G401 (cell line): Measurements from ENCODE around the gene CELA2A. TPM values are rescaled to one million over a fixed set of nuclear protein-coding genes. Genes with fewer than 3 reads are reported as not detected.
"Not testable (repeated sequence)": the region's sequence is repeated elsewhere in the genome, so short reads cannot be mapped to it uniquely, and the experiment has no call there.

ENCODE experiments used
- DNase-seq: peaks from one replicate; pipeline ENCODE4 v3.0.0-alpha.2; 2015; ENCODE audit warnings: low spot score
- in situ Hi-C: cut with HindIII; loops from 2 replicates; pipeline ENCODE4 v1.10.0; 2016; ENCODE audit warnings: low sequenced_read_pairs, mixed read lengths
- total RNA-seq: library from RNA; depleted of rRNA; stranded (reverse); fragments of >200 nt; shearing (Covaris generic); gene quantifications from 2 replicates; pipeline ENCODE4 v1.2.3, GENCODE V29; 2014

The CELA2A gene
- total RNA-seq, 1 experiment from 2014 or later = not detected

- in situ Hi-C loops = no loop called here
- DNase-seq = no peak
These were observed 33.0 kb upstream of the CELA2A start for GRCh38 chr1:15423355-15424077.

DNA sequence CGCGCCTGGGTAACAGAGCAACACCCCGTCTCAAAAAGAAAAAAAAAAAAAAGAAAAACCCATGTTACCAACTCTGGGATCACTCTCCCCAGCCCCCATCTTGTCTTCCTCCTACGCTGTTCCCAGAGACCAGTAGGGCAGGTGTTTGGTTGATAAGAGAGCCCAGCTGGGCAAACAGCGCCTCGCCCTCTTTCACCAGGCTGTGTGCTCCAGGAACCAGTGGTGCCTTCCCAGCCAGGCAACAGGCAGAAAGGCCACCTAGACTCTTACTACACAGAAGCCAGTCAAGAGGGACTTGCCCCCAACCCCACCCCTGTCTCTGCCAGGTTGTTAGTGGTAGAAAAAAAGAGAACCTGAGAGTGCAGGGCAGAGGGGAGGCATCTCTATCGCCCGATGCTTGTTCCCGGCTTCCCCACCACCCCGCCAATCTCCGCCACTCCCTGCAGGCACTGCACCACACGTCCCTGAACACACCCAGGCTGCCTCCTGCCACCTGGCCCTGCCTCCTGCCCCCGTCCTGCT is 32.3 kb upstream of the CELA2A start:
- in situ Hi-C loops = no loop called here
- DNase-seq = no peak

GRCh38 chr1:15424981-15425380 is 31.6 kb upstream of the CELA2A start:
- no peak for DNase-seq
- in situ Hi-C loops = no loop called here

GRCh38 chr1:15425521-15425920 is 31.0 kb upstream of the CELA2A start:
- in situ Hi-C loops = no loop called here
- DNase-seq = no peak

DNA sequence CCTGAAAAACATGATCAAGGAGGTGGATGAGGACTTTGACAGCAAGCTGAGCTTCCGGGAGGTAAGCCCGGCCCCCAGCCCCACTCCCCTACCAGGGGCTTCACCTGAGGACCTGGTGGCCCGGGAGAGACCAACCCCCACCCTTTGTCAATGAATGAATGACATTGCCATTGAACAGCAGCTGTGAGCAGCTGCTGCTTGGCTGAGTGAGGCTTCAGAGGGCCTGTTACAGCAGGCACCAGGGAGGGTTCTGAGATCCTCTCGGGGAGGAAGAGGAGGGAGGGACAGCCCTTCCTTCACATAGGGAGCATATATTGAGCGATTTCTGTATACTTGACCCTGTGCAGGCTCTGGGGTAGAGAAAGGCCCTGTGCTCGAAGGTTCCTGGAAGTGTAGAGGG is 30.6 kb upstream of the CELA2A start:
- in situ Hi-C loops = no loop called here
- no peak for DNase-seq

DNA sequence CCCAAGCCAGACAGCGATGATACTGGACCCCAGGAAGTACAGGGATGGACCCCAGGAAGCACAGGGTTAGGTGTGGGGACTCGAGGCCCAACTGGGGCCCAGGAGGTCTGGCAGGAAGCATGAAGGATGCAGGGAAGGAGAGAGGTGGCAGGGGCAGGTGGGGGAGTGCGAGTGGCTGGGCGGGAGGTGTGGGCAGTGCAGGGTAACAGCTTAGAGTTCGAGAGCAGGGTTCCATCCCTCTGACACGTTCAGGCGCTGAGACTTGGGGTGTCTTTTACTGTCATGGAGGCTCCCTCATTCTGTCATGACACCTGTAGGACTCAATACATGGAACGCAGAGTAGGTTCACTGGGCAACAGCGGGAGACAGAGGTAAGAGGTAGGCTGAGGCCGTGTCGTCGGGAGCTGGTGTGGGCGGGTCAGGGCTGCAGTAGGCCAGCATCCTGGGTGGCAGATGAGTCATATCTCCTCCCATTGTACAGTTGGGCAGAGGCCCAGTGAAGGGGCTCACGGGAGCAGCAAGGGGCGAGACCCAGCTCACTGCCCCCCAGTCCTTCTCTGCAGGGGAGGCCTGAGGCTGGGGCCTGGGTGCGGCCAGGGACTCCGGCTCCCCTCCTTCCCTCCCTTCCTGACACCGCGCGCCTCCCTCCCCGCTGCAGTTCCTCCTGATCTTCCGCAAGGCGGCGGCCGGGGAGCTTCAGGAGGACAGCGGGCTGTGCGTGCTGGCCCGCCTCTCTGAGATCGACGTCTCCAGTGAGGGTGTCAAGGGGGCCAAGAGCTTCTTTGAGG is 29.8 kb upstream of the CELA2A start:
- DNase-seq = peak; percentile 38
- in situ Hi-C loops = no loop called here

- no peak for DNase-seq
- in situ Hi-C loops = no loop called here
These were observed 29.3 kb upstream of the CELA2A start for GRCh38 chr1:15427280-15427666.

- in situ Hi-C loops, DNase-seq: not testable (repeated sequence)
These were observed 28.3 kb upstream of the CELA2A start for GRCh38 chr1:15428252-15428651.

GRCh38 chr1:15428815-15429435 is 27.6 kb upstream of the CELA2A start:
- in situ Hi-C loops = no loop called here
- DNase-seq = no peak

DNA sequence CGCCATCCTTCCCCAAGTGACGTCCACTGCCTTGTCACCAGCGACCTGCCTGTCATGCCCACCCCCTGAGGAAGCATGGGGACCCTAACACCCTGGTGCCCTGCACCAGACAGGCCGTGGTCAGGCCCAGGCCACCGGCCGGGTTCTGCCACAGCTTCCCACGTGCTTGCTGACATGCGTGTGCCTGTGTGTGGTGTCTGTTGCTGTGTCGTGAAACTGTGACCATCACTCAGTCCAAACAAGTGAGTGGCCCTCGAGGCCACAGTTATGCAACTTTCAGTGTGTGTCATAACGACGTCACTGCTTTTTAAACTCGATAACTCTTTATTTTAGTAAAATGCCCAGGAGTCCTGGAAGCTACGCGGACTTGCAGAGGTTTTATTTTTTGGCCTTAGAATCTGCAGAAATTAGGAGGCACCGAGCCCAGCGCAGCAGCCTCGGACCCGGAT is 26.8 kb upstream of the CELA2A start:
- in situ Hi-C loops = loop anchor here (10.0 kb wide), 1 partner anchor 65 kb away; no protein-coding TSS in a partner anchor
- no peak for DNase-seq

- in situ Hi-C loops = loop anchor here (10.0 kb wide), 1 partner anchor 64 kb away; no protein-coding TSS in a partner anchor
- peak; percentile 62 for DNase-seq
These were observed 25.6 kb upstream of the CELA2A start for GRCh38 chr1:15430787-15431570.

- no peak for DNase-seq
- in situ Hi-C loops = loop anchor here (10.0 kb wide), 1 partner anchor 63 kb away; no protein-coding TSS in a partner anchor
These were observed 25.0 kb upstream of the CELA2A start for GRCh38 chr1:15431571-15431948.

DNA sequence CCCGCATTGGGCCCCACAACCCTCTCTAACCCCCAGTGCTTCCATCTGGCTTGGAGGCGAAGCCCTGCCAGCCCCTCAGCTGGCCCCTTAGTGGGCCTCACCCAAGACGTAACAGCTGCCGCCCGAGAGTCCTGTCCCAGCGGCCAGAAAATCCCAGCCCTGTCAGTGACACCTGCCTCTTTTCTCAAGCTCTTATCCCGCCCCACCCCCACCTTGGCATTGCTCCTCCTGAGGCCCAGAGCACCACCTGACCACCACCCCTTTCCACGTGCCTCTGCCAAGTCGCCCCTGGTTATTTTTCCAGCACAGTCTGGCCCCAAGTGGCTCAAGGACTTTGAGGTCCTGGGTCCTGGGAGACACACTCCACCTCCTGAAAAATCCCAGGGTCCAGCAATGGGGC is 24.2 kb upstream of the CELA2A start:
- DNase-seq = no peak

GRCh38 chr1:15433471-15433870 is 23.1 kb upstream of the CELA2A start:
- in situ Hi-C loops = loop anchor here (10.0 kb wide), 1 partner anchor 61 kb away; no protein-coding TSS in a partner anchor
- DNase-seq = no peak

More for the DNA sequence above, 24.2 kb upstream of the CELA2A start:
- in situ Hi-C loops = loop anchor here (10.0 kb wide), 1 partner anchor 62 kb away; no protein-coding TSS in a partner anchor

DNA sequence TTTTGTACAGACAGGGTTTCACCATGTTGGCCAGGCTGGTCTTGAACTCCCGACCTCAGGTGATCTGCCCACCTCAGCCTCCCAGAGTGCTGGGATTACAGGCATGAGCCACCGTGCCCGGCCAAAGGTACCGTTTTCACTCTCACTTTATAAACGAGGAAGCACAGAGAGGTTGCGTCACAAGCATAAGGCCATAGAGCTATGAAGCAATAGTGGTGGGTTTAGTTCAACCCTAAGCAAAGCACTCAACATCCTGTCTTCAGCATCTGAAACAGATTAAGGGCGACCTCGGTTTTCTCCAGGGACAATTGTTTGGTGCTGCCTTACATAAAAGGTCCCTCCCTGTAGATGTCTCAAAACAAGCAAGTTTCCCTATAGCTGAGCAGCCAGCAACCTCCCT is 21.8 kb upstream of the CELA2A start:
- in situ Hi-C loops = loop anchor here (10.0 kb wide), 1 partner anchor 60 kb away; no protein-coding TSS in a partner anchor
- DNase-seq = not testable (repeated sequence)

DNA sequence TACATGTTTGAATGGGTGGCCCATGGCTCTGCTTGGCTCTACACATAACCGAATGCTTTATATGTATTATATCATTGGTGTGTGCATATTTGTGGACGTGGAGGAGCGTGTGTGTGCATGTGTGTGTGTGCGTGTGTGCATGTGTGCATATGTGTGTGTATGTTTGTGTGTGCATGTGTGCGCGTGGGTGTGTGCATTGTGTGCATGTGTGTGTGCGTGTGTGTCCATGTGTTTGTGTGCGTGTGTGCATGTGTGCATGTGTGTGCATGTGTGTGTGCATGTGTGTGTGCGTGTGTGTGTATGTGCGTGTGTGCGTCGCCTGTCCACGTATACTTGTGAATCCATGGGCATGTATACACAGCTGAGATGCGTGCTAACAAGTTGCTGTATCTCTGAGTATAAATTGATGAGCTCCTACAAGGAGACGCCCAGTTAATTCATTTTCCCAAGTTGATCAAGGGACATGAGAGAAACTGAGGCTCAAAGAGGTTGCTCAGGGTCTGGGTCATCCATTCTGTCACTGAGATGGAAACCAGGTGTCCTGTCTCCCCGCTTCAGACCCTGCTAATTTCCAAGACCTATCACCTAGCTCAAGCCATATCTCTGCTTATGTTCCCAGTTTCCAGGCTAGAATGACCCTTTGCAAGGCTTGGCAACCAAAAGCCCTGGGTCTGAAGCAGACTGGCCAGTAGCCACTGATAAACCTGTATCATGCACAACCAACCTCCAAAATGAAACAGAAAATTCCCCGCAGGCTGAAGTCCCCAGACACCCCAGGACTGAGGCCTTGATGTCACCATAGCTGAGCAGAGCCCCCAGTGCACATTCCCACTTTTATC is 21.1 kb upstream of the CELA2A start:
- in situ Hi-C loops = loop anchor here (10.0 kb wide), 1 partner anchor 59 kb away; no protein-coding TSS in a partner anchor
- no peak for DNase-seq

DNA sequence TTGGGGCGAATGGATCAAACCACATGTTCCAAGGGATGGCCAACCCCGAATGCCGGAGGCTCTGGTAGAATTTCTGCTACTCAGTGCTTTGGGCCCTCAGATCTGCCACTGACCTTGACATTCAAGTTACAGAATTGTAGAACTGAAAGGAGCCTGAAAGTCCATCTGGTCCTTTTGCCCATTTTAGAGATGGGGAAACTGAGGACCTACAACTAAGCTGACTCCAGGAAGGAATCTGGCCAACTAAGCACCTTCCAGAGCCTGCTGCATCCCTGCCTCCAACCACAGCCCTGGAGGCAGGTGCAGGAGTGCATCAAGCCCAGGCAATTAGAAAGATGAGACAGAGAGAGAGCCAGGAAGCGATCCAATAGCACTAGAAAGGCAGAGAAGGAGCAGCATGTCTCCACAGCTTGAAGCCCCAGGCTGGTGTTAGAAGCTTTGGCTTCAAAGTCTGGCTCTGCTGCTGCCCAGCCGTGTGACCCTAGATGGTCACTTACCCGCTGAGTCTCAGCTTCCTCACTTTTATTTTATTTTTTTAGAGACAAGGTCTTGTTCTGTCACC is 19.6 kb upstream of the CELA2A start:
- in situ Hi-C loops = loop anchor here (10.0 kb wide), 1 partner anchor 58 kb away; no protein-coding TSS in a partner anchor
- no peak for DNase-seq
